ENCODE measurements around the gene ERO1B.

DNA sequence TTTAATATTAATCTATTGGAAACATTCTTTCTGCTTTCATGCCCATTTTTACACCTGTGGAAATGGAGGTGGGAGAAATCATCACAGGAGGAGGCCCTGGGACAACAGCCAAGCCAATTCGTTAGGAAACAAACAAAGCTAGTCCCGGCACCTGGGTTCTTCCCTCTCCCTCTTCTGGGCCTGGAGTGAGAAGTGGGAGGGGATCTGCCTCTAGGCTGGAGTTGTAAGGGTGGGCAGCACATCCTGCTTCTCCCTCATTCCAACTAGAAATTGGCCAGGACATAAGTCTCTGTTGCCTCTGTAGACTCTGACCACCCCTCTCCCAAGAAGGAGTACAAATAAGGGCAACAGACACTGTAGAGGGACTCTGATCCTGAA lies 20.2 kb upstream of the ERO1B start:
- TF ChIP-seq YY1 (IDR thresholded peaks at IDR 0.05; ENCODE audit: insufficient read depth, insufficient read length), result no peak
- no peak for TF ChIP-seq ZNF274 (IDR thresholded peaks at IDR 0.05; ENCODE audit: low read depth, low read length)

Data from NT2/D1 (cell line).